GM19025 (cell line): ENCODE data around the gene RPE.
A peak's percentile ranks its signal among the peaks of the same experiment; 100 is the strongest.

Source experiments
- ATAC-seq: cut with Tn5 transposase; IDR thresholded peaks from one replicate; pipeline ENCODE4 v1.9.1; 2021; ENCODE audit warnings: mild to moderate bottlenecking, low read depth, moderate library complexity; ENCODE audit not compliant: unreplicated experiment

RPE gene

GRCh38 chr2:210002158-210003157 is at the start of gene RPE:
TSS of gene RPE (plus strand) at chr2:210002638. CDS start at chr2:210002662, 24 bp downstream.
- ATAC-seq: peak; percentile 99

GRCh38 chr2:209956271-209956670 is 46.2 kb upstream of the RPE start:
- no peak for ATAC-seq

DNA sequence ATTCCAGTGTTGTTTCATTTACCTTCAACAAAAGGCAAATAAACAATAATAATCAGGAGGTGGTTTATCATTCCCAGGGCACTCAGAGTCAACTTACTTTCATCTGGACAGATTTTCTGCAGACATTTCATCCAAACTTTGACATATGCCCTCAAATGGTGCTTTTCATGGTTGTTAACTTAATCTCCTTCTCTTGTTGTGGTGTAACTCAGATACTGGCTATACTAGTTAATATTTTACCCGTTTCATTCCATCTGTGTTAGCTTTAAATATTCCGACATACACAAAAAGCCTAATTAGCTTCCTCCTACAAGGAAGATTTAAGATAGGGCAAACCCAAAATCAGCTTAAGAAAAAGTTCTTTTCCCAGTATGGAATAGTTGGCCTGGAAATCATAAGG is 44.4 kb upstream of the RPE start:
- ATAC-seq: no peak

- ATAC-seq: no peak
Observed at GRCh38 chr2:209960045-209960444, 42.4 kb upstream of the RPE start.

DNA sequence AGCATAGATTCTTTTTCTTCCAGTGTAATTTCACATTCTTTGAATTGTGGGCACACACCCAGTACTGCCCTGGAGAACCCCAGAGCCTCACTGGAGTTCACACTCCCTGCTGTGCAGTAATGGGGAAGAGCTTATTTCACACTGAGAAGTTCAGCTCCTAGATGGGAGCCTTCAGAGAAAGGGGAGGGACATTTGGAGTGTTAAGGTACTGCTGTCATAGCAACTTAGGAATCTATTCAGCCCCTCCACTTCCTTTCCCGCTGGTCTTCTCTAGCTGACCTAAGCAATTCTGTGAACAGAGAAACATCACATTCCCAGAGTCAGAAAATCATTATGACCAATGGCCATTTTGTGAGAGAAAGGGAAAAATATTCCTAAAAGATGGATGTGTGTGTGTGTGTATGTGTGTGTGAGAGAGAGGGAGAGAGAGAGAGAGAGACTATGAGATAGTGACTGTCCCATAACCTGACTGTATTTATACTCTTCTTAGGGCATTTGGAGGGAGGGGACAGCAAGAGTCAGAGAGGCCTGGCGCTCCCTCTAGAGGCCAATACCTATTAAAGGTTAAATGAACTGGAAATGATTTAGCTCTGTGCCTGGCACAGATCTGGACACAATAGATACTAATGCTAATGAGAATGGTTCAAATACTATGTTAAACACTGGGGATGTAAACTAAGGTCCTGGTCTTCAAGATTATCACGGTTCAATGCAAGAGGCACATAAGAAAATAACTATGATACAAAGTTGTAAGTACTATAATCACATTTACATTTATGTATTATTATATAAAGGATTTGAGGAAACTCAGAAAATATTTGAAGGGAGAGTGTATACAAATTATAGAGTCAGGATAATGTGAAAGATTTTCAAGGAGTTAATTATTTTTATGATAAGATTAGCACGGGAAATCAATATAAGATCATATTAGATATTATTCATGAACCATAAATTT is 41.5 kb upstream of the RPE start:
- ATAC-seq: peak; percentile 76

- no peak for ATAC-seq
Observed at GRCh38 chr2:209965723-209966122, 36.7 kb upstream of the RPE start.

DNA sequence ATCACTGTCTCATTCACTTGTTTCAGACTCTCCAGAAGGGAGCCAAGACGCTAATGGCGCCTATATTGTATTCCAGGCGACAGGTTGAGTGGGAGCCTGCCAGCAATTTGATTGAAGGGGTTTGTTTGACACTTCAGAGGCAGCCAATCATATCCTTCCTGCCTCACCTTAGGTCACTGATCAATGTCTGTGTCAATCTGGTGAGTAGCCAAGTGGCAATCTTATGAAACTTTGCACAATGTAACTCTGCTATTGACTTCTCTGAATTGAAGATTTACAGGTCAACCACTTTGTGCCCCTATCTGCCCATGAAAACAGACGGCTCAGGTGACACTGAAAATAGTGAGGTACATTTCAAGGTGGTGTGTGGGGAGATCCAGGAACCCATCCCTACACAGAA is 32.7 kb upstream of the RPE start:
- ATAC-seq: no peak

- ATAC-seq: no peak
Observed at GRCh38 chr2:209970271-209970670, 32.2 kb upstream of the RPE start.

DNA sequence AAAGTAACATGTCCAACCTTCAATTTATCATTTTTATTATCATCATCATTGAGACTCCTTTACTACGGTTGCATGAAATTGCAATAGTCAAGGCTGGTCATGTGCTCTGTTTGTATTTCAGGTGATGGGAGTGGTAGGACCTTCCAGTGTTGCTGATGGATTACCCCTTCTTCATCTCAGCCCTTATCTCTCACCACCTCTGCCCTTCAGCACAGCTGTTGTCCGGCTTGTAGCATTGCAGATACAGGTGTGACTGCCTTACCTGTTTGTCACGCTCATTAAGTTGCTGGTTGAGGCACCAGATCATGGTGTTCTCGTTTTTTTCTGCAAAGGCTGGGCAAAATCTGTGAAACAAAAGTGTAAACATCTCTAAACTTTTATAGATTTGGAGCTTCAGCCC is 31.7 kb upstream of the RPE start:
- no peak for ATAC-seq

GRCh38 chr2:209973328-209973727 is 29.1 kb upstream of the RPE start:
- no peak for ATAC-seq

- no peak for ATAC-seq
Observed at GRCh38 chr2:209974576-209974975, 27.9 kb upstream of the RPE start.

GRCh38 chr2:209976698-209977385 is 25.6 kb upstream of the RPE start:
- ATAC-seq: peak; percentile 71

DNA sequence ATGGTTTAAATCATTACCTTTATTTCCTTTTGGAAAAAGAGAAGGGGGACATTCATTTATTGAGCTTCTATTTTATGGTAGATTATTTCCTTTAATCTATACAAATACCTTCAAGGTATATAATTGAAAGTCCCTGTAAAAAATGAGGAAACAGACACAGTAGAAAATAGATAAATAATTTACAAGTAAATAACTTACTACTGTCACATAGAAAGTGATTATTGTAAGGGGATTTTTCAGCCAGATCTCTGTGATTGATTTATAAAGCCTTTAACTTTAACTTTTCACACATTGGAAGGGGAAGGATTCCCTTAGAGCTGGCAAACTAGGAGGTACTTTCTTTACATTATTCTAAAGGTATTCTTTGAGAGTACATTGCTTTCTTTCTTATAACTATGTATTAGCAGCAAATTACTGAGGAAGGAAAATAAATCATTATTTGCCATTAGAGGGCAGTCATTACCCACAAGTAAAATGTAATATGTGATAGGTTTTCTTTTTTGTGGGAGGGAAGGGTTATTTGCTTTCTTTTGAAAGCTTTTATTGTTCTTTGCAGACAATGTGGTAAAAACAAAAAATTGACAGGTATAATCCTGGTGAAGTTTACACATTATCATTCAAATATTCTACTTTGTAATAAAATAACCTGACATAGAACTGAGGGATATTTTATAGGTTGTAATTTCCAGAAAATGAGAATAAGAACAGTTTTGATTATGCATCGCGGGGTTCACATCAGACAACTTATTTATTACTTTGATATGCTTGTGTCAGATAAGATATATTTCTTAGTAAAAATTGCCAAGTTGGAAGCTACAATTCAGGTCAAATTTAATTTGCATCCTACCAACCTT is 24.8 kb upstream of the RPE start:
- ATAC-seq: peak; percentile 45

DNA sequence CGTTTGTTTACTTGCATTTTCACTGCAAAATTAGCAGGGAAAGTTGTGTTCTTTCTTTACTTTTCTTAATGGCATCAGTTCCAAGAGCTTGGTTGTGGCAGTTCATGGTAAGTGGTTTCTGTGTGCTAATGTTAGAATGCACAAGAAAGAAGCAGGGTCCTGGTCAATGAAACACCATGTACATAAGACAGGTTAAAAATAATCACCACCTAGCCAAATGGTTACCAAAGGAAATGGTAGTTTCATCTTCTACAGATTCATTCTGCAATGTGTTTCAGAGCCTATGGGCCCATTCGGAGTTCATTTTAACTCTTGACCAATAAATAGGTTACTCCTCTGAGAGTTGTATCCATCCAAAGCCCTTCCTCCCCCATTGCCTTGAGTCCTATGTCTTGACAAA is 18.1 kb upstream of the RPE start:
- ATAC-seq: no peak

DNA sequence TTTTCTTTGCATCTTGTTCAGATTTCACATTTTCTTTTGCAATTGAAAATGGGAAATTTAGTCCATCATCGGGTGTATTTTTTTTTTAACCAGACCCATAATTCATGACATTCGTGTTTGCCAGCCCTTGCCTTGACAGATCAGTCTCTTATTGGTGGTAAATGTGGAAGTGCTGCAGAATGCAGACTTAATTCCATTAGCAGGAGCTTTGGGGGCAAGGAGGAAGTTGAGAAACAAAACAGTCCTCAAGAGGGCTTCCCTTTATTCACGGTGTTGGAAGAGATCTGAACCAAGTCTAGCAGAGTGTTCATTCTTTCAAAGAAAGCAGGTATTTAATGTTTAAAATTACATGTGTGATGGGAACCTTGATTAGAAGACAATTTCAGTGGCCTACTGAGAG is 16.6 kb upstream of the RPE start:
- ATAC-seq: no peak

- no peak for ATAC-seq
Observed at GRCh38 chr2:209986415-209986814, 16.0 kb upstream of the RPE start.

DNA sequence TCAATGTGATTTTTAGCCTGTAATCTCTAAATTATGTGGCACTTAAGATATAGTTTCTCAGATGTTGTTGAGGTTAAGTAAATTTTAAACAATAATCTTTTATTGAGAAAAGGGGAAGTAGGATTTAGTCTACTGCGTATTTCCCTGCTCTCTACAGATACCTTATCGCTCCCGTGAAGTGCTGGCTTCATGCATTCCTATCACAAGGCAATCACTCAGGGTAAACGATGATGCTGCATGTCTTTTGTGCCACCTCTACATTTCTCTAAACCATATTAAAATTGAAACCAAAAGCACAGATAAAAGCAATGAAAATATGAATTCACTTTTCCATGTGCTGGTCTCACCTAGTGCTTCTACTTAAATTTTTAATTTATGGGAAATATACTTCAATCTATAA is 14.4 kb upstream of the RPE start:
- ATAC-seq: no peak

DNA sequence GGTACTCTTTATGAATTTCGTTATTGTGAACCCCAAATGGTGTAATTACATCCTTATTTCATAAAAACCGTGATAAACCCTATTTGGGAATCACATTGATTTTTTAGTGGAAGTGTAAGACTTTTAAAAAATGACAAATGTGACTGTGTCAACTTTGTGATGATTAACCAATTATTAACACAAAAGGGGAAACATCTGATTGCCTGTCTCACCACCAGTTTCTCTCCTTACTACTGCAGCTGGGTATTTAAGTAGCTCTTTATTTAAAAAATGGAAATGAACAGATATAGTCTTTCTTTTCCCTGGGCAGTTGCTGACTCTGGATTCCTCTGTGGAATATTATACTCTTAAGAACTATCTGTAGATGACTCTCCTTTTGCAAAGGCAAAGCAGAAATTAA is 11.6 kb upstream of the RPE start:
- ATAC-seq: no peak

GRCh38 chr2:209993968-209994367 is 8.5 kb upstream of the RPE start:
- no peak for ATAC-seq

- no peak for ATAC-seq
Observed at GRCh38 chr2:209998596-209998995, 3.8 kb upstream of the RPE start.
